Activated T-cell treated with anti-CD3 and anti-CD28 coated beads for 48 hours (primary cell): ENCODE results near the gene ZNF487.
"Not testable (repeated sequence)": the region's sequence is repeated elsewhere in the genome, so short reads cannot be mapped to it uniquely, and the experiment has no call there.

Experiments used
- DNase-seq: peaks from one replicate; pipeline ENCODE4 v3.0.0-alpha.2; 2020; ENCODE audit warnings: low read depth

The ZNF487 gene

GRCh38 chr10:43436291-43437140, at the start of gene ZNF487:
ZNF487 (plus strand) TSS chr10:43437111; CDS start chr10:43475814, 38,703 bp downstream.
- DNase-seq, result peak; percentile 91

GRCh38 chr10:43387678-43388032, 49.3 kb upstream of the ZNF487 start:
- no peak for DNase-seq

GRCh38 chr10:43389867-43390266, 47.0 kb upstream of the ZNF487 start:
- DNase-seq, result no peak

- DNase-seq, result no peak
Observed at GRCh38 chr10:43390333-43390732, 46.6 kb upstream of the ZNF487 start.

GRCh38 chr10:43390759-43391158, 46.2 kb upstream of the ZNF487 start:
- DNase-seq, result no peak

- DNase-seq, result no peak
Observed at GRCh38 chr10:43391496-43391895, 45.4 kb upstream of the ZNF487 start.

GRCh38 chr10:43392748-43393147, 44.2 kb upstream of the ZNF487 start:
- no peak for DNase-seq

- DNase-seq, result not testable (repeated sequence)
Observed at GRCh38 chr10:43393186-43393585, 43.7 kb upstream of the ZNF487 start.

GRCh38 chr10:43393606-43394360, 43.1 kb upstream of the ZNF487 start:
- no peak for DNase-seq

GRCh38 chr10:43394868-43395267, 42.0 kb upstream of the ZNF487 start:
- no peak for DNase-seq

- DNase-seq, result no peak
Observed at GRCh38 chr10:43395571-43396060, 41.3 kb upstream of the ZNF487 start.

- DNase-seq, result peak; percentile 80
Observed at GRCh38 chr10:43396061-43396927, 40.6 kb upstream of the ZNF487 start.

GRCh38 chr10:43396928-43397624, 39.8 kb upstream of the ZNF487 start:
- peak; percentile 87 for DNase-seq

- DNase-seq, result no peak
Observed at GRCh38 chr10:43398939-43399319, 38.0 kb upstream of the ZNF487 start.

GRCh38 chr10:43399320-43400310, 37.3 kb upstream of the ZNF487 start:
- no peak for DNase-seq

- DNase-seq, result no peak
Observed at GRCh38 chr10:43401627-43402026, 35.3 kb upstream of the ZNF487 start.

- DNase-seq, result no peak
Observed at GRCh38 chr10:43402176-43402575, 34.7 kb upstream of the ZNF487 start.

GRCh38 chr10:43402880-43403452, 33.9 kb upstream of the ZNF487 start:
- DNase-seq, result no peak

- no peak for DNase-seq
Observed at GRCh38 chr10:43403911-43404703, 32.8 kb upstream of the ZNF487 start.
